H1 (cell line): ENCODE data around the gene C20orf96. TPM values are rescaled to one million over a fixed set of nuclear protein-coding genes. Genes with fewer than 3 reads are reported as not detected.
A peak's percentile ranks its signal among the peaks of the same experiment; 100 is the strongest.

Experiments
- CTCF ChIA-PET: fragments of 300-600 bp; sonication (Branson Sonifier 250); formaldehyde crosslinking; loops from one replicate; lab custom pipeline; 2021; ENCODE audit not compliant: partially characterized antibody; lab: Charles Lee
- POLR2A ChIA-PET: fragments of 300-600 bp; sonication (Branson Sonifier 250); formaldehyde crosslinking; loops from one replicate; lab custom pipeline; 2021; ENCODE audit warnings: inconsistent platforms; ENCODE audit not compliant: partially characterized antibody; lab: Charles Lee
- DNase-seq, 2 experiments: peaks; one replicate each; pipeline versions ENCODE4 v3.0.0 to v3.0.0-alpha.2; 2010 to 2022; ENCODE audit warnings: low spot score in 2 of 2, low read depth in 1 of 2, mixed read lengths in 1 of 2
- FAIRE-seq: peaks from 2 replicates; lab custom pipeline; 2011; peaks lifted over from hg19 to GRCh38; lab: Jason Lieb, UNC
- H2AFZ ChIP-seq: 2 replicates; pipeline ENCODE4 v1.8.1; 2012; ENCODE audit warnings: low read length, inconsistent platforms
- H2AK5ac ChIP-seq: 2 replicates; pipeline ENCODE4 v1.6.1; 2013; ENCODE audit warnings: low read depth, low read length
- H2BK120ac ChIP-seq: replicated peaks from 2 replicates; pipeline ENCODE3; 2013; ENCODE audit warnings: low read depth, low read length, inconsistent platforms
- H2BK12ac ChIP-seq: 2 replicates; pipeline ENCODE4 v1.6.1; 2013; ENCODE audit warnings: low read depth, low read length
- H2BK15ac ChIP-seq: 2 replicates; pipeline ENCODE4 v1.6.1; 2013; ENCODE audit warnings: low read length
- H2BK20ac ChIP-seq: 2 replicates; pipeline ENCODE4 v1.6.1; 2013; ENCODE audit warnings: low read length
- H2BK5ac ChIP-seq: 2 replicates; pipeline ENCODE4 v1.6.1; 2013; ENCODE audit warnings: low read depth, low read length
- H3K14ac ChIP-seq: 2 replicates; pipeline ENCODE4 v1.6.1; 2013; ENCODE audit warnings: inconsistent platforms; ENCODE audit not compliant: insufficient read length
- H3K18ac ChIP-seq: 2 replicates; pipeline ENCODE4 v1.6.1; 2013; ENCODE audit warnings: low read length; ENCODE audit errors: extremely low read depth
- H3K23ac ChIP-seq: 2 replicates; pipeline ENCODE4 v1.6.1; 2013; ENCODE audit warnings: inconsistent platforms; ENCODE audit not compliant: insufficient read length
- H3K23me2 ChIP-seq: 2 replicates; pipeline ENCODE4 v1.6.1; 2013; ENCODE audit warnings: low read depth, low read length
- H3K27ac ChIP-seq: 2 replicates; pipeline ENCODE4 v1.6.1; 2011; ENCODE audit warnings: low read depth, low read length, inconsistent platforms
- H3K27me3 ChIP-seq, 4 experiments: replicated peaks in 1 of 4; 1 replicate in 1 of 4; 2 replicates in 3 of 4; pipeline versions ENCODE4 v1.6.1 to v1.8.1; 2011 to 2013; ENCODE audit warnings: low read length in 3 of 4, mild to moderate bottlenecking in 3 of 4, inconsistent platforms in 2 of 4, mixed read lengths in 2 of 4, moderate library complexity in 1 of 4; ENCODE audit not compliant: control insufficient read depth in 3 of 4, insufficient read depth in 3 of 4; ENCODE audit errors: extremely low read depth in 1 of 4
- H3K36me3 ChIP-seq, 4 experiments: 2 replicates each; pipeline versions ENCODE4 v1.6.1 to v1.8.1; 2011 to 2013; ENCODE audit warnings: mild to moderate bottlenecking in 4 of 4, low read length in 3 of 4, moderate library complexity in 2 of 4, control low read depth in 1 of 4, inconsistent platforms in 1 of 4; ENCODE audit not compliant: insufficient read depth in 4 of 4, control insufficient read depth in 2 of 4
- H3K4ac ChIP-seq: replicated peaks from 2 replicates; pipeline ENCODE3; 2013; ENCODE audit warnings: low read length, low read depth, mixed read lengths, inconsistent platforms; ENCODE audit not compliant: insufficient read length
- H3K4me1 ChIP-seq, 4 experiments: replicated peaks in 1 of 4; 1 replicate in 1 of 4; 2 replicates in 3 of 4; pipeline versions ENCODE4 v1.6.1 to v1.8.1; 2011 to 2013; ENCODE audit warnings: low read length in 3 of 4, inconsistent platforms in 2 of 4, mixed read lengths in 1 of 4; ENCODE audit not compliant: insufficient read depth in 4 of 4, control insufficient read depth in 3 of 4
- H3K4me2 ChIP-seq, 2 experiments: 2 replicates each; pipeline versions ENCODE4 v1.6.1 to v1.8.1; 2011 to 2013; ENCODE audit warnings: low read depth in 2 of 2, low read length in 2 of 2, control low read depth in 1 of 2, inconsistent platforms in 1 of 2, mild to moderate bottlenecking in 1 of 2; ENCODE audit not compliant: insufficient read depth in 1 of 2
- H3K4me3 ChIP-seq, 4 experiments: fragments of 200-600, 300-600 bp in 1 of 4; sonication (generic), shearing (Covaris generic), sonication (Bioruptor Twin) in 1 of 4; 2 replicates each; pipeline versions ENCODE4 v1.5.1 to v1.8.1; 2011 to 2016; ENCODE audit warnings: low read length in 4 of 4, low read depth in 3 of 4, control low read depth in 2 of 4, inconsistent platforms in 2 of 4, mild to moderate bottlenecking in 2 of 4, mixed read lengths in 1 of 4, moderate library complexity in 1 of 4; ENCODE audit not compliant: insufficient read depth in 2 of 4; ENCODE audit errors: extremely low read depth in 1 of 4
- H3K56ac ChIP-seq: replicated peaks from 2 replicates; pipeline ENCODE3; 2013; ENCODE audit warnings: low read depth, mild to moderate bottlenecking, mixed read lengths, low read length, inconsistent platforms; ENCODE audit not compliant: insufficient read length
- H3K79me1 ChIP-seq: 2 replicates; pipeline ENCODE4 v1.6.1; 2013; ENCODE audit warnings: low read depth, low read length, control low read depth
- H3K79me2 ChIP-seq, 2 experiments: 2 replicates each; pipeline versions ENCODE4 v1.6.1 to v1.8.1; 2012 to 2013; ENCODE audit warnings: low read length in 2 of 2, mild to moderate bottlenecking in 2 of 2, inconsistent platforms in 1 of 2; ENCODE audit not compliant: insufficient read depth in 2 of 2, control insufficient read depth in 1 of 2
- H3K9ac ChIP-seq, 4 experiments: replicated peaks in 1 of 4; 1 replicate in 1 of 4; 2 replicates in 3 of 4; pipeline versions ENCODE4 v1.6.1 to v1.8.1; 2011 to 2013; ENCODE audit warnings: low read depth in 3 of 4, low read length in 3 of 4, control low read depth in 2 of 4, mild to moderate bottlenecking in 2 of 4, moderate library complexity in 2 of 4, inconsistent platforms in 1 of 4; ENCODE audit errors: extremely low read depth in 1 of 4
- H3K9me3 ChIP-seq, 2 experiments: 2 replicates each; pipeline versions ENCODE4 v1.6.1 to v1.8.1; 2012 to 2013; ENCODE audit warnings: mild to moderate bottlenecking in 2 of 2, moderate library complexity in 2 of 2, control low read depth in 1 of 2, inconsistent platforms in 1 of 2, low read depth in 1 of 2, low read length in 1 of 2, mixed read lengths in 1 of 2; ENCODE audit not compliant: insufficient read depth in 2 of 2
- H4K20me1 ChIP-seq, 2 experiments: replicated peaks in 1 of 2; 2 replicates each; pipeline versions ENCODE3 to v1.8.1; 2011 to 2013; ENCODE audit warnings: inconsistent platforms in 2 of 2, low read length in 2 of 2, mild to moderate bottlenecking in 1 of 2; ENCODE audit not compliant: insufficient read depth in 2 of 2, control insufficient read depth in 1 of 2
- H4K5ac ChIP-seq: 2 replicates; pipeline ENCODE4 v1.6.1; 2013; ENCODE audit warnings: low read length, low read depth, mixed read lengths, inconsistent platforms; ENCODE audit not compliant: insufficient read length
- H4K8ac ChIP-seq: 2 replicates; pipeline ENCODE4 v1.8.0; 2013; ENCODE audit warnings: mild to moderate bottlenecking, moderate library complexity, low read length, inconsistent platforms; ENCODE audit not compliant: insufficient read depth; ENCODE audit errors: extremely low read depth
- H4K91ac ChIP-seq: replicated peaks from 2 replicates; pipeline ENCODE3; 2013; ENCODE audit warnings: low read length, mixed read lengths, inconsistent platforms; ENCODE audit not compliant: insufficient read length
- ASH2L ChIP-seq: fragments of 200-600, 300-600 bp; sonication (generic); IDR thresholded peaks from one replicate; pipeline ENCODE4 v1.7.1; 2017; ENCODE audit warnings: low read length
- BRCA1 ChIP-seq: IDR thresholded peaks from 2 replicates; pipeline ENCODE4 v1.6.1; 2012; ENCODE audit warnings: low read depth, low read length, improper control_type of control experiment
- CHD2 ChIP-seq: IDR thresholded peaks from 2 replicates; pipeline ENCODE4 v1.6.1; 2012; ENCODE audit warnings: low read length, improper control_type of control experiment
- CTCF ChIP-seq, 3 experiments: IDR thresholded peaks; 1 replicate in 2 of 3; 2 replicates in 1 of 3; pipeline versions ENCODE4 v1.5.1 to v1.6.1; 2011; ENCODE audit warnings: low read length in 3 of 3, mild to moderate bottlenecking in 3 of 3, inconsistent platforms in 2 of 3, low read depth in 1 of 3, moderate library complexity in 1 of 3; ENCODE audit not compliant: insufficient read depth in 1 of 3; ENCODE audit errors: control extremely low read depth in 1 of 3
- GABPA ChIP-seq: IDR thresholded peaks from 2 replicates; pipeline ENCODE4 v1.6.1; 2011; ENCODE audit warnings: mild to moderate bottlenecking, low read length, moderate library complexity, borderline replicate concordance; ENCODE audit not compliant: insufficient read depth
- JUN ChIP-seq: IDR thresholded peaks from 2 replicates; pipeline ENCODE4 v1.6.1; 2011; ENCODE audit warnings: low read depth, mild to moderate bottlenecking, improper control_type of control experiment, low read length
- MAFK ChIP-seq: IDR thresholded peaks from 2 replicates; pipeline ENCODE4 v1.6.1; 2012; ENCODE audit warnings: low read depth, mild to moderate bottlenecking, improper control_type of control experiment, low read length
- RBBP5 ChIP-seq: IDR thresholded peaks from 2 replicates; pipeline ENCODE4 v1.7.1; 2012; ENCODE audit warnings: low read depth, mild to moderate bottlenecking, inconsistent platforms, low read length, moderate library complexity, borderline replicate concordance
- WGBS, 2 experiments: shearing (Covaris generic) in 1 of 2; methylation state at CpG; one replicate each; pipeline versions ENCODE4 v1.1.6 to v1.1.7; 2013 to 2015; ENCODE audit warnings: low lambda C conversion rate in 2 of 2, mixed read lengths in 2 of 2, inconsistent platforms in 1 of 2, low coverage in 1 of 2, missing lambda C conversion rate in 1 of 2; ENCODE audit not compliant: insufficient replicate concordance in 2 of 2, insufficient coverage in 1 of 2, insufficient read length in 1 of 2; ENCODE audit errors: extremely low coverage in 1 of 2, missing lambda C conversion rate in 1 of 2; 5-methylcytosine and 5-hydroxymethylcytosine counted together
- polyA plus RNA-seq, 7 experiments: library from polyadenylated mRNA; depleted of rRNA in 3 of 7; stranded (reverse) in 5 of 7; unstranded in 2 of 7; fragments of >200 nt in 5 of 7; fragments of 200-250 nt in 2 of 7; gene quantifications; 1 replicate in 5 of 7; 2 replicates in 1 of 7; 4 replicates in 1 of 7; pipeline versions ENCODE4 v1.2.1 to v1.2.3, GENCODE V29; 2011 to 2013; ENCODE audit warnings: missing spikeins in 2 of 7, mixed read lengths in 2 of 7
- total RNA-seq: library from RNA; stranded (reverse); fragmentation: NEBNext Ultra II Directional; extraction: Animal tissue kit (Norgen Biotek cat#: 25700); gene quantifications from 2 replicates; pipeline ENCODE4 v1.2.1, GENCODE V29; 2021

The C20orf96 gene
- total and polyA plus RNA-seq, 2 of the 8 experiments (the other 6 are each of a cell fraction or from before 2014, with no cell fraction given), result 19.2 to 21.0 TPM

- Histone ChIP-seq H2AFZ (no peak overlapping the region), H3K36me3 (no peaks in the 10 kb centered on the region), H3K9ac (no peak overlapping the region), H3K56ac (no peak overlapping the region), H2BK12ac (no peak overlapping the region), H3K18ac (no peak overlapping the region), H3K4me2 (no peak overlapping the region), H4K20me1 (no peaks in the 10 kb centered on the region), H2BK5ac (no peak overlapping the region), H3K27me3 (peaks cover 11 to 44% (median 31%) of the 10 kb centered on the region in 4 experiments), H3K9me3 (no peaks in the 10 kb centered on the region), H3K4me1 (no peaks in the 10 kb centered on the region), H3K4me3 (no peak overlapping the region), H4K91ac (no peak overlapping the region), H4K8ac (no peak overlapping the region), H3K23me2 (no peaks in the 10 kb centered on the region), H2BK15ac (no peak overlapping the region), H3K79me2 (no peaks in the 10 kb centered on the region), H2AK5ac (no peak overlapping the region), H3K4ac (no peak overlapping the region), H3K79me1 (no peaks in the 10 kb centered on the region), H3K27ac (no peak overlapping the region), H3K14ac (no peak overlapping the region), H2BK20ac (no peak overlapping the region), H3K23ac (no peak overlapping the region), H4K5ac (no peak overlapping the region), H2BK120ac (no peak overlapping the region)
- ChIA-PET POLR2A (no interaction called here), CTCF (interaction anchor here (1.0 to 2.7 kb wide), 3 partner anchors 8 to 20 kb away, joined by 4 to 17 read pairs (median 7); no protein-coding TSS in a partner anchor)
- 73% methylated on average over 8 of the region's 8 CpGs; no CpG with 5 or more reads in 1 of the 2 experiments for WGBS, 2 experiments
- no peak for DNase-seq
- no peak for FAIRE-seq
- TF ChIP-seq BRCA1 (no peak), ASH2L (no peak), MAFK (peak; percentile 76; the same call in 1 of the 2 replicates), CHD2 (no peak), JUN (no peak), RBBP5 (no peak), CTCF (IDR thresholded peaks at IDR 0.05; ENCODE audit: control extremely low read depth in 1 of 3, insufficient read depth in 1 of 3, low read depth in 1 of 3, low read length in 3 of 3) (peak in 2 of 3 experiments; percentile 17 to 20; a peak in 2 of 4 replicates), GABPA (no peak)
Observed at GRCh38 chr20:258963-259362, 31.6 kb downstream of the C20orf96 start.
